Measurements from ENCODE around the gene TMEM72.

- TF ChIP-seq CTCF (IDR thresholded peaks at IDR 0.05; ENCODE audit: extremely low read depth in 1 of 2, insufficient read depth in 1 of 2, low read depth in 1 of 2, low read length in 2 of 2) (no peak), POLR2A (IDR thresholded peaks at IDR 0.05; ENCODE audit: low read depth, low read length) (no peak), MYC (IDR thresholded peaks at IDR 0.05; ENCODE audit: low read depth, low read length) (no peak), GATA2 (IDR thresholded peaks at IDR 0.05; ENCODE audit: insufficient read depth, insufficient read length, low read depth, low read length) (no peak), EZH2 (IDR thresholded peaks at IDR 0.05; ENCODE audit: borderline replicate concordance, low read depth, low read length, severe bottlenecking) (no peak), MAX (IDR thresholded peaks at IDR 0.05; ENCODE audit: insufficient read depth, insufficient read length) (no peak), POLR2AphosphoS5 (IDR thresholded peaks at IDR 0.05; ENCODE audit: insufficient read depth, low read depth, low read length) (no peak)
Observed at GRCh38 chr10:44951576-44952226, 40.6 kb downstream of the TMEM72 start.
